ENCODE results near the gene SLC9A1. TPM values are rescaled to one million over a fixed set of nuclear protein-coding genes. Genes with fewer than 3 reads are reported as not detected.

SLC9A1 gene
- polyA plus RNA-seq, 1 donor (not counting 4 experiments of a cell fraction or from before 2014, with no cell fraction given) = 12.4 TPM

DNA sequence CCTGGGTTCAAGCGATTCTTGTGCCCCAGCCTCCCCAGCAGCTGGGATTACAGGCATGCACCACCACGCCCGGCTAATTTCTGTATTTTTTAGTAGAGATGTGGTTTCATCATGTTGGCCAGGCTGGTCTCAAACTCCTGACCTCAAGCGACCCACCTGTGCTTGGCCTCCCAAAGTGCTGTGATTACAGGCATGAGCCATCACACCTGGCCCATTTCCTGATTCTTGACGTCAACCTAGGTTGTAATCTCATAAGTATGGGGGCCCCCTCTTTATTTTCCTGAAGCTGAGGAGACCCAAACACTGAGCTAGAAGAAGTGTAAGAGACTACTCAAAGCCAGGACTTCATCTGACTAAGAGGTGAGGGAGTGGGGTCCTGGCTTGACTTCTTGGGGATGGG, 21.8 kb downstream of the SLC9A1 start:
- Histone ChIP-seq H3K27ac (ENCODE audit: control insufficient read depth, insufficient read depth, low read length) (no peak overlapping the region), H3K4me1 (ENCODE audit: control insufficient read depth, extremely low read depth, insufficient read depth, low read length) (no peaks in the 10 kb centered on the region), H3K9me3 (ENCODE audit: control insufficient read depth, low read depth, low read length) (no peaks in the 10 kb centered on the region), H3K4me2 (ENCODE audit: control insufficient read depth, extremely low read depth, insufficient read depth, low read depth, low read length) (no peak overlapping the region), H3K4me3 (ENCODE audit: control insufficient read depth in 2 of 3, extremely low read depth in 1 of 3, insufficient read depth in 2 of 3, low read depth in 1 of 3, low read length in 3 of 3) (no peak overlapping the region), H3K27me3 (ENCODE audit: control insufficient read depth, extremely low read depth, insufficient read depth, low read length) (no peaks in the 10 kb centered on the region), H4K20me1 (ENCODE audit: control insufficient read depth, extremely low read depth, insufficient read depth, low read length) (peaks cover 14% of the 10 kb centered on the region), H3K79me2 (ENCODE audit: control insufficient read depth, insufficient read depth, low read length) (peaks cover 67% of the 10 kb centered on the region), H2AFZ (ENCODE audit: control insufficient read depth, low read length) (no peak overlapping the region), H3K9me1 (ENCODE audit: control insufficient read depth, extremely low read depth, insufficient read depth, low read length) (peaks cover 2% of the 10 kb centered on the region), H3K9ac (ENCODE audit: control insufficient read depth, extremely low read depth, insufficient read depth, low read length) (no peak overlapping the region), H3K36me3 (ENCODE audit: control insufficient read depth in 2 of 2, extremely low read depth in 1 of 2, insufficient read depth in 2 of 2, low read length in 2 of 2) (peaks cover 17 to 37% of the 10 kb centered on the region in 2 experiments)
- no peak for DNase-seq (ENCODE audit: low read depth, low spot score)
- dilution Hi-C loops (cut with MboI; ENCODE audit: extremely low pct_ligation_motif_present, low sequenced_read_pairs) = no loop called here
- TF ChIP-seq, protein P1, sequence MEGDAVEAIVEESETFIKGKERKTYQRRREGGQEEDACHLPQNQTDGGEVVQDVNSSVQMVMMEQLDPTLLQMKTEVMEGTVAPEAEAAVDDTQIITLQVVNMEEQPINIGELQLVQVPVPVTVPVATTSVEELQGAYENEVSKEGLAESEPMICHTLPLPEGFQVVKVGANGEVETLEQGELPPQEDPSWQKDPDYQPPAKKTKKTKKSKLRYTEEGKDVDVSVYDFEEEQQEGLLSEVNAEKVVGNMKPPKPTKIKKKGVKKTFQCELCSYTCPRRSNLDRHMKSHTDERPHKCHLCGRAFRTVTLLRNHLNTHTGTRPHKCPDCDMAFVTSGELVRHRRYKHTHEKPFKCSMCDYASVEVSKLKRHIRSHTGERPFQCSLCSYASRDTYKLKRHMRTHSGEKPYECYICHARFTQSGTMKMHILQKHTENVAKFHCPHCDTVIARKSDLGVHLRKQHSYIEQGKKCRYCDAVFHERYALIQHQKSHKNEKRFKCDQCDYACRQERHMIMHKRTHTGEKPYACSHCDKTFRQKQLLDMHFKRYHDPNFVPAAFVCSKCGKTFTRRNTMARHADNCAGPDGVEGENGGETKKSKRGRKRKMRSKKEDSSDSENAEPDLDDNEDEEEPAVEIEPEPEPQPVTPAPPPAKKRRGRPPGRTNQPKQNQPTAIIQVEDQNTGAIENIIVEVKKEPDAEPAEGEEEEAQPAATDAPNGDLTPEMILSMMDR (optimal IDR thresholded peaks at IDR 0.05 in 1 of 3, IDR thresholded peaks at IDR 0.05 in 1 of 3, conservative IDR thresholded peaks at IDR 0.05 in 1 of 3; ENCODE audit: extremely low read depth in 1 of 3, insufficient read depth in 2 of 3, low read length in 3 of 3) = no peak
- TF ChIP-seq EZH2 (IDR thresholded peaks at IDR 0.05; ENCODE audit: low read length) = no peak
- no peak for FAIRE-seq

- H3K9ac ChIP-seq (ENCODE audit: control insufficient read depth, extremely low read depth, insufficient read depth, low read length) = no peak overlapping the region
- dilution Hi-C loops (cut with MboI; ENCODE audit: extremely low pct_ligation_motif_present, low sequenced_read_pairs) = no loop called here
- FAIRE-seq (no peak), DNase-seq (ENCODE audit: low read depth, low spot score) (no peak)
- TF ChIP-seq EZH2 (IDR thresholded peaks at IDR 0.05; ENCODE audit: low read length) = no peak
- TF ChIP-seq, protein P1 (optimal IDR thresholded peaks at IDR 0.05 in 1 of 3, IDR thresholded peaks at IDR 0.05 in 1 of 3, conservative IDR thresholded peaks at IDR 0.05 in 1 of 3; ENCODE audit: extremely low read depth in 1 of 3, insufficient read depth in 2 of 3, low read length in 3 of 3) = no peak
- H3K27me3 ChIP-seq (ENCODE audit: control insufficient read depth, extremely low read depth, insufficient read depth, low read length) = no peaks in the 10 kb centered on the region
- H3K79me2 ChIP-seq (ENCODE audit: control insufficient read depth, insufficient read depth, low read length) = peaks cover 66% of the 10 kb centered on the region
- H2AFZ ChIP-seq (ENCODE audit: control insufficient read depth, low read length) = no peak overlapping the region
- H3K9me1 ChIP-seq (ENCODE audit: control insufficient read depth, extremely low read depth, insufficient read depth, low read length) = peaks cover 2% of the 10 kb centered on the region
- no peak overlapping the region for H3K4me2 ChIP-seq (ENCODE audit: control insufficient read depth, extremely low read depth, insufficient read depth, low read depth, low read length)
- H3K27ac ChIP-seq (ENCODE audit: control insufficient read depth, insufficient read depth, low read length) = no peak overlapping the region
- peaks cover 13 to 36% of the 10 kb centered on the region in 2 experiments for H3K36me3 ChIP-seq (ENCODE audit: control insufficient read depth in 2 of 2, extremely low read depth in 1 of 2, insufficient read depth in 2 of 2, low read length in 2 of 2)
- peaks cover 8% of the 10 kb centered on the region for H4K20me1 ChIP-seq (ENCODE audit: control insufficient read depth, extremely low read depth, insufficient read depth, low read length)
- H3K9me3 ChIP-seq (ENCODE audit: control insufficient read depth, low read depth, low read length) = no peaks in the 10 kb centered on the region
- H3K4me3 ChIP-seq (ENCODE audit: control insufficient read depth in 2 of 3, extremely low read depth in 1 of 3, insufficient read depth in 2 of 3, low read depth in 1 of 3, low read length in 3 of 3) = no peak overlapping the region
- no peaks in the 10 kb centered on the region for H3K4me1 ChIP-seq (ENCODE audit: control insufficient read depth, extremely low read depth, insufficient read depth, low read length)
These were observed 22.3 kb downstream of the SLC9A1 start for GRCh38 chr1:27132624-27133023.

Data from keratinocyte (primary cell).